C4-2B (cell line): ENCODE measurements around the gene NTNG1.

ENCODE experiments used
- CTCF ChIP-seq: fragments of 450-650 bp; conservative IDR thresholded peaks from 2 replicates; pipeline ENCODE4 v1.5.1; 2017; ENCODE audit warnings: mild to moderate bottlenecking
- ZFX ChIP-seq: fragments of 450-650 bp; IDR thresholded peaks from 2 replicates; pipeline ENCODE4 v1.6.1; 2017

DNA sequence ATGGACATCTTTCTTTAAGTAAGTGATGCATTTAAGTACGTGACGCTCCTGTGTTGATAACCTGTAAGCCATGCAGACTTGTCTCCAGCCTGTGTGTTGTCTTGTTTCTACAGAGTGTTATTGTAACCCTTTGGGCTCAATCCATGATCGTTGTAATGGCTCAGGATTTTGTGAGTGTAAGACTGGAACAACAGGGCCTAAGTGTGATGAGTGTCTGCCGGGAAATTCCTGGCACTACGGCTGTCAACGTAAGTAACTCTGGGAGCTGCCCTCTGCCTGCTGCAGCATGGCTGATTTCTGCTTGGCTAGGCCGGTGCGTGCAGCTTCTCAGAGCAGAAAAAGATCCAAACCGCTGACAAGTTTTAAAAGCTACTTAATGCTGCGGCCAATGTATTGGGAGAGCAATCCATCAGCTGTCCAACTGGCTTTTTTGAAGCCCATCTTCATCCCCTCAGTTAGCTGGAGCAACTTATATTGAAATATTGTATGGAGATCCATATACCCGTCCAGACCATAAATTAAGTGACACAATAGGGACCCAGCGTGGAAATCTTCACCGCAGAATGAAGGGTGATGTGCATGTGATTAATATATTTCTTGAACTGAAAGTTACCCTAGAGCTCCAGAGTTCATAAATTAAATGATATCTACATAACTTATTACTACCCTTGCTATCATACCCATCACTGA, 295.9 kb downstream of the NTNG1 start:
- no peak for TF ChIP-seq CTCF
- no peak for TF ChIP-seq ZFX
